GM21381 (cell line): Measurements from ENCODE around the gene MAGOHB.
"Not testable (repeated sequence)": the region's sequence is repeated elsewhere in the genome, so short reads cannot be mapped to it uniquely, and the experiment has no call there.

Source experiments
- ATAC-seq: cut with Tn5 transposase; IDR thresholded peaks from one replicate; pipeline ENCODE4 v1.9.1; 2021; ENCODE audit warnings: mild to moderate bottlenecking, moderate library complexity; ENCODE audit not compliant: unreplicated experiment

MAGOHB gene

DNA sequence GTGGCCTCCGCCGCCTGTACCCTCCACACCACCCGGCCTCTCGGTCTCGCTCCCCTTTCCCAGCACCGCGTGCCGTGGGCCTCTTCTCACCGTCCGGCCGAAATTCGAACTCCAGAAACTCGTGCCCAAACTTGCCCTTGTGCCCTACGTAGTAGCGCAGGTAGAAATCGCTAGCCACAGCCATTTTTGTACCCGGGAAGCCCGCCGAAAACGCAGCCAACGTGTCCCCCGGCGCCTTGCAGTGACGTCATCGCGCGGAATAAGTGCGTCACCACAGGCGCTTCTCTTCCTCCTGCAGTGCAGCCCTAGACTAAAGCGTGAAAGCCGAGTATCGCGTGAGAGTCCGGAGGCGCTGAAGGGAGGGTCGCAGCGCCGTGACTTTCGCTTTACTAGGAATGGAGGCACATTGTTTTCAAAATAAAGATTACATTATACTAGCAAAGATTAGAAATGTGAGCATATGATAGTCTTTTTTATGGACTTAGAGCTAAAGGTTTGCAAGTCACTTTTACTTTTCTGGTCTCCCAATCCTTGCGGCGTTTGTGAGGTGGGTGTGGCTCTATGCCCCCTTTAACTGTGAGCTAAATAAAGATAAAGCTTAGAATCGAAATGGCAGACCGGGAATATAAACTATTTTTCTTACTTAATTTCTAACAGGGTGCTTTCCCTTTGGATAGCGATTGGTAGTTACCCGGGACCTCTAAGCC is at the start of gene MAGOHB:
Gene MAGOHB (minus strand): TSS at position 261 of the 707 bp plus-strand sequence. CDS start 77 bp downstream, at position 184.
- peak; percentile 95 for ATAC-seq

DNA sequence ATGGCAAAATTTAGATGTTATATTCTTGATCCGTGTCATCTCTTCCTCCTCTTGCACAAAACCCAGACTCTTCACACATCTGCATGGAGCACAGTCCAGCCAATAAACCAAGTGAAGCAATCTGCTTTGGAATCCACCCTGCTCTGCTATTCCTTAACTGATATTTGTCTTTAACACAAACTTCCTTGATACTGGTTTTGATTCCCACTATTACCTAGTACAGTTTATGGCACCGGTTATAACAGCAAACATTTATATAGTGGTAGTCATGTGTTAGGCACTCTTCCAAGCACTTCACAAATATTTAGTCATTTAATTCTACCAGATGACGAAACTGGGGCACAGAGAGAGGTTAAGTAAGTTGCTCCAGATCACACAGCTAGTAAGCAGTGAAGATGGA is 47.9 kb upstream of the MAGOHB start:
- ATAC-seq = no peak

DNA sequence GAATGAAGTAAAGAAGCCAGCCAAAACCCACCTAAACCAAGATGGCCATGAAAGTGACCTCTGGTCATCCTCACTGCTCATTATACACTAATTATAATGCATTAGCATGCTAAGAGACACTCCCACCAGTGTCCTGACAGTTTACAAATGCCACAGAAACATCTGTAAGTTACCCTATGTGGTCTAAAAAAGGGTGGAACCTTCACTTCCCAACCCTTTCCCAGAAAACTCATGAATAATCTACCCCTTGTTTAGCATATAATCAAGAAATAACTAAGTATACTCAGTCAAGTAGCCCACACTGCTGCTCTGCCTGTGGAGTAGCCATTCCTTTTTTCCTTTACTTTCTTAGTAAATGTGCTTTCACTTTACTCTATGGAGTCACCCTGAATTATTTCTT is 40.6 kb upstream of the MAGOHB start:
- ATAC-seq = no peak

DNA sequence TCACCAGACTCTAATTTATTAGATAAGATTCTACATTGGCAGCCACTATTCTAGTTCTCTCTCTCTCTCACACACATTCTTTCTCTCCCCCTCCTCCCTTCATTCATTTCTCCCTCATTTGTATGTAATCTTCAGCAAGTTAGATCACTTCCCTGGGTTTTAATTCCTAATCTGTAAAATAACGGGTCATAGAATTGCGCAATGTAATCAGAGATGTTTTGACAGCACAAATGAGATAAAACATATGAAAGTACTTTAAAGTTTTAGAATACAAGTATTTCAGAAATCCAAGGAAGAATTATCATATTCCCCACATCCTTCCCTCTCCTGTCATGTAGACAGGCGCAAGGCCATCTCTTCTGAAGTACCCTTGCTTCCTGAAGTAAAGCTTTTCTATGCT is 38.8 kb upstream of the MAGOHB start:
- no peak for ATAC-seq

DNA sequence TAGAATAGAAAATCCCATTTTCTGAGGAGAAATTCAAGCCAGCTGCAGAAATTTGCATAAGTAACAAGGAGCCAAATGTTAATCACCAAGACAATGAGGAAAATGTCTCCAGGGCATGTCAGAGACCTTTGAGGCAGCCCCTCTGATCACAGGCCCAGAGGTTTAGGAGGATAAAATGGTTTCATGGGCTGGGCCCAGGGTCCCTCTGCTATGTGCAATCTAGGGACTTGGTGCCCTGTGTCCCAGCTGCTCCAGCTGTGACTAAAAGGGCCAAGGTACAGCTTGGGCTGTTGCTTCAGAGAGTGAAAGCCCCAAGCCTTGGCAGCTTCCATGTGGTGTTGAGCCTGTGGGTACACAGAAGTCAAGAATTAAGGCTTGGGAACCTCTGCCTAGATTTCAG is 33.2 kb upstream of the MAGOHB start:
- not testable (repeated sequence) for ATAC-seq

DNA sequence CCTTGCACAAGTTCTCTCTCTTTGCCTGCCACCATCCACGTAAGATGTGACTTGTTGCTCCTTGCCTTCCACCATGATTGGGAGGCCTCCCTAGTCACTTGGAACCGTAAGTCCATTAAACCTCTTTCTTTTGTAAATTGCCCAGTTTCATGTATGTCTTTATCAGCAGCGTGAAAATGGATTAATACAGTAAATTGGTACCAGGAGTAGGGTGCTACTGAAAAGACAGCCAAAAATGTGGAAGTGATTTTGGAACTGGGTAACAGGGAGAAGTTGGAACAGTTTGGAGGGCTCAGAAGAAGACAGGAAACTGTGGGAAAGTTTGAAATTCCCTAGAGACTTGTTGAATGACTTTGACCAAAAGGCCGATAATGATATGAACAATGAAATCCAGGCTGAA is 32.5 kb upstream of the MAGOHB start:
- ATAC-seq = no peak

DNA sequence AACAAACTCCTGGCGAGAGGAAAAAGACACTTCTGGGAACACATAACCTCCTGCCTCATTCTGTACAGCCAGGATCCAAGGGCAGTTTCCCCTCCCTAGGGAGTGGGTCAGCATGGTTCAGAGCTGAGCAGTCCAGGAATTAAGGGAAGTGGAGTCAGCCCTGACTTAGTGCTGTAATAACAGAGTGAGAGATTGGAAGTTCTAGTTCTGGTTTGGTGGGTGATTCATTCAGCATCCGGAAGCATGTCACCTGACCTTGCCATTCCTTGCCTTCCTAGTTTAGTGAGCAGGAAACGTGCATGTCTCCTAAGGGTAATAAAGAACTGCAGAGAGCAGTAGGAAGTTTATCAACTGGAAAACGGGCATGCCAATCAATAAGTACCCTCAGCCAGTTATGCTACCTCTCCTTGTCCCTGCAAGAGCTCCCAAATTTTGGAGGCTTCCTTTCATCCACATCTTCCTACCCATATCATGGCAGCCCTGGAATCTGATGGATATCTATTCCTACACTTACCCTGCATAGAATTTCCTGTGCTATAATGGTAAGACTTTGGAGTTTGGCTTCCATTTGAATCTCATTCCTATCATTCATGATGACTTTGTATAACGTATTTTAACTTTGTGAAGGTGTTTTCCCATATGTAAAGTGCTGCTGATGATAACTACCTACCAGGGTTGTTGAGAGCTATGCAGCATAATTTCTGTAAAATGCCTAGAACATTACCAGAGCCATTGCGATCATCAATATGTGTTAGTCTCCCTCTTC is 28.5 kb upstream of the MAGOHB start:
- no peak for ATAC-seq

DNA sequence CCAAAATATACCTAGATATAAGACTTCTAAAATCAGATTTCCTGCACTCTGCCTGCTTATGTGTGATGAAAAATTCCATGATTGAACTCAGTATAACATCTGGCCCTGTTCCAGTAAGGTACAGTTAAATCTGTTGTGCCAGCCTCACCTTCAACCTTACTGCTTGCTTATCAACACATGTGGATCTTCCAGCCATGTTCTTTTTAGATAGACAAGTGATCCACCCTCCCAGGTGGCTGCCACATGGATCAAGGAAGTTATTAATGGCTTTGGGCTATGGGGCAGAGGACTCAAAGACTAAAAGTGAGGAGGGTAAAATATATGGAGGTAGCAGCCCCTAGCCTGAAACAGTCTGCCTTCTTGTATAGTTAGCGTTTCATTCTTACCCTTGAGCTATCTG is 25.3 kb upstream of the MAGOHB start:
- no peak for ATAC-seq

DNA sequence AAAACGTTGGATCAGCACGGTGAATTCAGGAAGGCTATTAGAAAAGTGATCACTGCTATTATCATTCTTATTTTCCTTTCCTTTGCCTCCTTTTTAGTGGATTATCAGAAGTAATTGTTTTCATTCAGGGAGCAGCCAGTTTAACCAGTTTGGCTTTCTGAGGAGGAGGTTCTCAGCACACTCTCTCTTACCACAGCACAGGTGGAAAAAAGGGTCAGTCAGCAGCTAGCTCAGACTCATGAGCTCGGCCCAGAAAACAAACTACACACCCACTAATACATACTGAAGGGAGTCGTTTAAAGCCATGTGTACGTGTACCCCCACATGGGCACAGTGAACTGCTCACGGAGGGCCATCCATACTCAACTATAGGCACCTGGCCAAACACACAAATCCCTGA is 23.2 kb upstream of the MAGOHB start:
- no peak for ATAC-seq

DNA sequence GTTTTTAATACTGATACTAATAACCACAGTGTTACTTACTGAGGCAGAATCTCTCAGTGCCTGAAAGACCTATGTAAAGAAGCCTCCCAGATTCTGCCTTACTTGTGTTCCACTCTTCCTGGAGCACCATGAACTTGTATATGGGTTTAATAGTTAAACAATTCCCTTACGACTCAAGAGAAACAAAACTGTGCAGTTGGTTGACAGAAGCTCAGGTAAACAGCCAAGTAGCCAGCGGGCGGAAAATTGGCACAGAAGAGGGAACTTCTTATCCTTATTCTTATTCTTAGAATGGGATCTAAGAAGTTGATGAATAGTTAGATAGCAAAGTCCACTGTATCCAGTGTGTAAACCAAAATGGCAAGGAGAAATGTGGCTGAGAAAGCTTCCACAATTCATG is 22.7 kb upstream of the MAGOHB start:
- ATAC-seq = no peak

DNA sequence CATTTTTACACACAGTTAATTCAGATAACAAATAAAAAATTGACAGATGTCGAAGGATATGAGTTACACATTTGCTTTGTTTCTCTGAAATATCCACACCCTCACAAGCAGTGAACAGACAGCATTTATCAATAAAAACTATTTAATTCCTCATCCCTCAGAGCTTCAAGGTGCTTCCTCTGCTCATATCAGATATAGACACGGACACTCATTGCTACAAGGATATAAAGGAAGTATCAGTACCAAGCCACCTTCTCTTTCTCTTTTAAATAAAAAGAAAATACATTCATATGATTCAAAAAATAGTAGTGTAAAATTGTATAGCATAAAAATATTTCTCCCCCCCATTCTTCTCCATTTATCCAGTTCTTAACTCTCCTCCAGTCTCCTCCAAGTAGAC is 21.9 kb upstream of the MAGOHB start:
- no peak for ATAC-seq

DNA sequence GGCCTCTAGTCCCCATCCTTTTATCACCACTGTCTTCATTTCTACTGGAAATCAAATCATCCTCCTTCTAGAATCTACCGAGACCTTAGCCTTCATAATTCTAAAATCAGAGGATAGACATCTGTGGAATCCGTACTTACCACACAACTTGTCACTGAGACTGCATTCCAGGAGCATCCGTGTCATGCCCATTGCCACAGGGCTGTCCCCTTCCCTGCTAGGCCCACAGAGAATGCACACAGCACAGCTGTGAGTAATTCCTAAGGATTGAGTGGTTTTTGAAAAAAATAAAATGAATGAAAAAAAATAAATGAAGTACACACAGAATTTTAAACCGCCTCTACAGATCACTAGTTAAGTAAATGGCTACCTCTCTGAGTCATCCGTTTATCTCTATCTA is 21.0 kb upstream of the MAGOHB start:
- no peak for ATAC-seq

DNA sequence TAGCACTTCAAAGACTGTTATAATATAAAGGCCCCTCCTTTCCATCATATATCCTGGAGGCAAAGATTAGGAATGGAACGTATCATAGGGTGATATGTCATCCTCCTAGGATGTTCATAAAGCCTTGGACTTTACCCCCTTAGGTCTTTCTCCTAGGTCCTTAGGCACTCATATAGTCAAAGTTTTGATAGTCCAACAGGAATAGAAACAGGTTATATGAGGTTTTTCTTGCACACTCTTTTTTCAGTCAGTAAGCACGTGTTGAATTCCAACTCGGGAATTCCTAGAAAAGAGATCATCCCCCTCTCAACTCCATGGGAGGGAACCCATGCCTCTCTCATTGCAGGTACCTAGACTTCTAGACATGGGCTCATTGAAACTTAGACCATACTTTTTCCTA is 20.1 kb upstream of the MAGOHB start:
- no peak for ATAC-seq

DNA sequence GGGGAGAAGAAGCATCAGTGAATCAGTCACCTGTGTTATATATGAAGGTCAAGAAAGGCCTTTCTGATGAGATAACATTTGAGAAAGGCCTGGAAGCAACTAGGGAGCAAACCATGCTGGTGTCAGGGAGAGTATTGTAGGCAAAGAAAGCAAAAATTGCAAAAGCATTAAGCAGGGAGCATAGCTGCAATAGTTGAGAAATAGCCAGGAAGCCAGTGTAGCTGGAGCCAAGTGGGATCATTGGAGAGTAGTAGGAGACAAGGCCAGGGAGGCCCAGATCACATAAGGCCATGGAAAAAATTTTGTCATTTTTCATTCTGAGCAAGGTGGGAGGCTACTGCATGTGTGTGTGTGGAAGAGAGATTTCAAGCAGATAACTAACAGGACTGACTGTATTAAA is 18.8 kb upstream of the MAGOHB start:
- no peak for ATAC-seq

DNA sequence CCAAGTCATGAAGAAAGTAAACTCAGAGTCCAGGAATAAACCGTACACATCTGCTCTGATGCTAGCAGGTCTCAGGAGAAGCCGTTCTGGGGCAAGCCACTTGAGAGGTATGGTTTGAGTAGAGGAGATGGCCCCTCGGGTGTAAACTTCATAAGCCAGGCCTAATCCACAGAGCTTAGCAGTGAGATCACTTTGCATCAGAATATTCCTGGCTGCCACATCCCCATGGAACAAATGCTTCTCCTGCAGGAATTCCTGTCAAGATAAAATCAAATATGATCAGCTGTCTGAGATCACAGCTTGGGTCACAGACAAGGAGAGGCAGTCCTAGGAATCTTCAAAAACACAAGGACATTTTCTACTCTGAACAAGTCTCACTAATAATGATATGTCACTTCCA is 11.2 kb upstream of the MAGOHB start:
- no peak for ATAC-seq

DNA sequence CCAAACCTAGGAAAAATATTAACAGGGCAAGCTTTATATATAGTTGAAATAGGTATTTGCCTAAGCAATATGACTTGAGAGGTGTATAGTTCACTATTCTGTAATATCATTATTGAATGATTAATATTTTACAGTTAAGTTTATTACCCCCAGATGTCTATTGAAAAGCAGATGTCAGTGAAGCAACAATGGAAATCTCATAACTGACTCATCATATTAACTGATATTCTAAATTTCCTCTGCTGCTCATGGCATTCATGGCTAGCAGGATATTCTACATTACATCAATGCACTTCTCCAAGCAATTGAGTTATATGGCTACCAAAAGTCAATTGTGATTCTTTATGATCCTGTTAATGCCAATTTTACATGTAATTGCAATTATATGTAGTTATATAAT is 9.7 kb upstream of the MAGOHB start:
- ATAC-seq = no peak

DNA sequence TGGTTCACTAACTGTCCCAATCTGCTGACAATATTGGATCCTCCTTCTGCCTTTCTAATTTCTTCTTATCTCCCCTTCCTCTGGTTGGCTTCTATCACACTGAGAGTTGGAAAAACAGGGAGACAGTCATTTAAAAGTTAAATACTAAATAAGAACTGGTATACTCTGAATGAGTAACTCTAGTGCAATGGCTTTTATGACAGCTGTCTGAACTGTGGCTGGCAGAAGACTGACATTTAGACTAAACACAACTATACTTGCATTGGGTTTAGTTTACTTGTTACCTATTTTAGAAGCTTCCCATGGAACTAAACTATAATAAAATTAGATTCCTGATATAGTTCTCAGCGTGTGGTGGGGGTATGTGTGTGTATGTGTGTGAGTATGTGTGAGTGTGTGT is 7.9 kb upstream of the MAGOHB start:
- ATAC-seq = no peak

DNA sequence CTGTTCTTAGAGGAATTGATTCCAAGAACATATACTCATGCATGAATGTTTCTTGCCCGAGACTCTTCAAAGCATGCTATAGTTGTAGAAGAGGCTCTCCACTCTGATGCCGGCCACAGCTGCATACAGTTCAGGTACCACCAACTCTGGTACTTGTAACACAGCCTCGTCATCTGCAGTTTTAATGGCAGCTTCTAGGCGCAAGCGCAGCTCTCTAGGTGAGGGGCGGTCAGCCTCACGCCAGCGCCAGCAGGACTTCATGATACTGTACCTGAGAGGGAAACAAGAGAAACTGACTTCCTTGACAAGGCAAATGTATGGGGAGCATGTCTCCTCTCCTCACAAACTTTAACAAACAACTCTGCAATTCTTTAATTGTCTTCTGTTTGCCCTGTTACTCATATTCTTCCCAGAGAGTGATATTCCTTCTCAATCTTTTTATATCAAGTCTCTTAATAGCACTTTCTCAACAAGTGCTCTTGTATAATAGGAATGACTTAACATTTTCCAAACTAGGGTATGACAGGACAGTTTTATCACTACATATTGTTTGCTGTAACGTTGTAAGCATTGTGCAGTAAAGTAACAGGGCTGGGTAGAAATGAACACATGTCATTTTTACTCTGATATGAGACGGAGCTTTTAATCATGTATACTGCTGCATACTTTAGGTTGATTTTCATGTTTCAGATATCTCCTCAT is 6.8 kb upstream of the MAGOHB start:
- ATAC-seq = no peak

DNA sequence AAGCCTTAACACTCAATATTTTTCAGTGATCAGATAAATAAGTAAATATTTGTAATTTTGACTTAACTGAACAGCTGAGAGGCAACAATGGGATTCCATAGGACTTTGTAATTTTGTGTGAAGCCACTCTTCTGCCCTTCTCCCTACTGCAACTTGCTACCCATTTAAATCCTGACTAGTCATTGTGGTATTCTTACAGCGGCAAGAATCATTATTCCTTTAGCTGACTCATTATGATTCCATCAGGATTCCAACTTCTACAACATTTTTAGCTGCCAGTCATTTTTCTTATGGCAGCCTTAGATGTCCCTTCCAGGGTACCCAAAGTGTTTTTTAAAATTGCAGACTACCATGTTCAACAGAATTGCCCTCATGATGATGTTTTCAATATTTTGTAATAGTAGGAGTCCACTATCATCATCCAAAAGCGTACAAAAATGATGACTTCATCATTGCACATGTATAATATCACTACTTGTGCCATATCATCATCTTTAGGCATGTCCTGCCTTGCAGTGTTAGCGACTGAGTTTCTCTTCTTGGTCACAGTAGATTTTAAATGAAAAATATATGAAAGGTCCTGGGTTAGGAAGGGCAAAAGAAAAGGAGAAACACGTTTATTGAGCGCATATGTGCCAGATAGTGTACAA is 5.1 kb upstream of the MAGOHB start:
- ATAC-seq = no peak

DNA sequence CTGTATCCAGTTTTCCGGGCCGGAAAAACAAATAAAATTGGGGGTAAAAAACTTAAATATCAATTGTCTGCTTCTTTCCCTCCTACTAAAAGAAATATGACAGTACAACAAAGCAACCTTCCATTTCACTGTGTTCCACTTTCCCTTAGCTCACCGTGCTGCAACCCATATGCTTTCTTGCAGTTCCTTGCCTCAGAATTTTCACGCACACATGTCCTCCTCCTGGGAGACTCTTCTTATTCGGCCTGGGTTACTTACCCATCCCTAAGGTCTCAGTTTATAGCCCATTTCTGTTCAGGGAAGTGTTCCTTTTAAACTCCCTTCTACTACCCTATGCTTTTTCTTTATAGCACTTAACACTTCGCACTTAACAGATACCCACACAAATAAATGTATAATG is 4.5 kb upstream of the MAGOHB start:
- ATAC-seq = no peak

DNA sequence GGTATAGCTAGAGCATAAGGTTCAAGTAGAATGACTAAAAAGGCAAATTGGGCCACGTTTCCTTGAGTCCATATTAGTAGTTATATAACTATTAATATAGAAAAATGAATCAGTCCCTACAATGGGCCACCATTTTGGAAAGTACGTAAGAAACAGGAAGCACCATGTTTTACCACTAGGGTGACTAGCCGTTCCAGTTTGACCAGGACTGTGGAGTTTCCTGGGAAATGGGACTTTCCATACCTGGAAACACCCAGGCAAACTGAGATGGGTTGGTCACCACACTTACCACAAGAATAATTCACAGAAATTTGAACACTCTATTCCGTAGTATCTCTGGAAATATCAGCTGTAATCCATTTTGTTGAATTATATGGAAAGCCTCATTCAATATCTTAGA is 2.1 kb upstream of the MAGOHB start:
- no peak for ATAC-seq

DNA sequence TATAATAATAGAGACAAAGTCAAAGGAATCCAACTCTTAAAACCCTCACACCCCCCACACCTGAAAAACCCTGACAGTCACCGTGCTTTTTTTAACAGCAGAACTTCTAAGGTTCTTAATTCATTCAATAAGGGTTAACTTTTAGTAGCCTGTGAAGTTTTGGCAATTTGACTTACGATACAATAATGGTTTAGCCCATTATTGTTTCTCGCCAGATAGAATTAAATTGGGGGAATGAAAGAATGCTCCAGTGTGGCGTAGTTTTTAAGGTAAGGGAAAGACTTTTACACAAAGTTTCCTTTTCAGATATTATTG is 604 bp upstream of the MAGOHB start:
- peak; percentile 5 for ATAC-seq
